Keratinocyte (primary cell): ENCODE measurements around the gene BNIP3. TPM values are rescaled to one million over a fixed set of nuclear protein-coding genes. Genes with fewer than 3 reads are reported as not detected.

Experiments used
- DNase-seq: peaks from one replicate; pipeline ENCODE4 v3.0.0-alpha.2; 2011; ENCODE audit warnings: low read depth, missing footprints, low spot score
- FAIRE-seq: peaks from 2 replicates; lab custom pipeline; 2011; peaks lifted over from hg19 to GRCh38; lab: Jason Lieb, UNC
- H2AFZ ChIP-seq: 2 replicates; pipeline ENCODE4 v1.6.0; 2012; ENCODE audit warnings: low read length, control low read depth, inconsistent platforms; ENCODE audit not compliant: control insufficient read depth
- H3K27ac ChIP-seq: 2 replicates; pipeline ENCODE4 v1.5.1; 2011; ENCODE audit warnings: low read length; ENCODE audit not compliant: control insufficient read depth, insufficient read depth
- H3K27me3 ChIP-seq: 3 replicates; pipeline ENCODE4 v1.6.0; 2011; ENCODE audit warnings: low read length; ENCODE audit not compliant: control insufficient read depth, insufficient read depth; ENCODE audit errors: extremely low read depth
- H3K36me3 ChIP-seq, 2 experiments: 2 replicates in 1 of 2; 3 replicates in 1 of 2; pipeline ENCODE4 v1.5.1; 2011; ENCODE audit warnings: low read length in 2 of 2, mild to moderate bottlenecking in 1 of 2; ENCODE audit not compliant: control insufficient read depth in 2 of 2, insufficient read depth in 2 of 2; ENCODE audit errors: extremely low read depth in 1 of 2
- H3K4me1 ChIP-seq: 3 replicates; pipeline ENCODE4 v1.5.1; 2011; ENCODE audit warnings: low read length; ENCODE audit not compliant: control insufficient read depth, insufficient read depth; ENCODE audit errors: extremely low read depth
- H3K4me2 ChIP-seq: 3 replicates; pipeline ENCODE4 v1.6.0; 2011; ENCODE audit warnings: low read depth, low read length; ENCODE audit not compliant: control insufficient read depth, insufficient read depth; ENCODE audit errors: extremely low read depth
- H3K4me3 ChIP-seq, 3 experiments: fragments of 200-600 bp in 1 of 3; sonication (generic) in 1 of 3; 2 replicates in 2 of 3; 3 replicates in 1 of 3; pipeline ENCODE4 v1.5.1; 2011 to 2016; ENCODE audit warnings: low read length in 3 of 3, mild to moderate bottlenecking in 3 of 3, control low read depth in 2 of 3, inconsistent platforms in 1 of 3, low read depth in 1 of 3, mixed read lengths in 1 of 3, mixed run types in 1 of 3, moderate library complexity in 1 of 3; ENCODE audit not compliant: control insufficient read depth in 2 of 3, insufficient read depth in 2 of 3; ENCODE audit errors: extremely low read depth in 1 of 3
- H3K79me2 ChIP-seq: 2 replicates; pipeline ENCODE4 v1.6.0; 2012; ENCODE audit warnings: low read length; ENCODE audit not compliant: control insufficient read depth, insufficient read depth
- H3K9ac ChIP-seq: 3 replicates; pipeline ENCODE4 v1.6.0; 2011; ENCODE audit warnings: low read length; ENCODE audit not compliant: control insufficient read depth, insufficient read depth; ENCODE audit errors: extremely low read depth
- H3K9me1 ChIP-seq: 3 replicates; pipeline ENCODE4 v1.6.0; 2011; ENCODE audit warnings: low read length; ENCODE audit not compliant: control insufficient read depth, insufficient read depth; ENCODE audit errors: extremely low read depth
- H3K9me3 ChIP-seq: 2 replicates; pipeline ENCODE4 v1.5.1; 2012; ENCODE audit warnings: low read depth, low read length; ENCODE audit not compliant: control insufficient read depth
- H4K20me1 ChIP-seq: 3 replicates; pipeline ENCODE4 v1.6.0; 2011; ENCODE audit warnings: low read length; ENCODE audit not compliant: control insufficient read depth, insufficient read depth; ENCODE audit errors: extremely low read depth
- EZH2 ChIP-seq: IDR thresholded peaks from one replicate; pipeline ENCODE4 v1.6.1; 2012; ENCODE audit warnings: inconsistent platforms, mild to moderate bottlenecking, low read length, moderate library complexity
- dilution Hi-C: fragments of 300-500 bp; cut with MboI; formaldehyde crosslinking; loops from one replicate; pipeline ENCODE4 v1.7.0; 2020; ENCODE audit warnings: low sequenced_read_pairs; ENCODE audit not compliant: extremely low pct_ligation_motif_present
- polyA plus RNA-seq, 5 experiments: library from polyadenylated mRNA; depleted of rRNA in 3 of 5; stranded (reverse) in 3 of 5; stranded (forward) in 1 of 5; unstranded in 1 of 5; fragments of >200 nt; gene quantifications; 1 replicate in 1 of 5; 2 replicates in 3 of 5; 3 replicates in 1 of 5; pipeline versions ENCODE4 v1.2.1 to v1.2.3, GENCODE V29; 2011 to 2012; ENCODE audit warnings: missing spikeins in 2 of 5, low read depth in 1 of 5, low replicate concordance in 1 of 5
- TF ChIP-seq, protein P1 (sequence below), 3 experiments: IDR thresholded peaks in 1 of 3; conservative IDR thresholded peaks in 1 of 3; optimal IDR thresholded peaks in 1 of 3; 2 replicates in 2 of 3; 3 replicates in 1 of 3; pipeline versions ENCODE3 to v1.5.1; 2011; ENCODE audit warnings: low read length in 3 of 3, mild to moderate bottlenecking in 3 of 3, moderate library complexity in 2 of 3, control low read depth in 1 of 3, inconsistent platforms in 1 of 3; ENCODE audit not compliant: insufficient read depth in 2 of 3; ENCODE audit errors: extremely low read depth in 1 of 3

BNIP3 gene
- polyA plus RNA-seq, 1 donor (not counting 4 experiments of a cell fraction or from before 2014, with no cell fraction given): 77.9 TPM

DNA sequence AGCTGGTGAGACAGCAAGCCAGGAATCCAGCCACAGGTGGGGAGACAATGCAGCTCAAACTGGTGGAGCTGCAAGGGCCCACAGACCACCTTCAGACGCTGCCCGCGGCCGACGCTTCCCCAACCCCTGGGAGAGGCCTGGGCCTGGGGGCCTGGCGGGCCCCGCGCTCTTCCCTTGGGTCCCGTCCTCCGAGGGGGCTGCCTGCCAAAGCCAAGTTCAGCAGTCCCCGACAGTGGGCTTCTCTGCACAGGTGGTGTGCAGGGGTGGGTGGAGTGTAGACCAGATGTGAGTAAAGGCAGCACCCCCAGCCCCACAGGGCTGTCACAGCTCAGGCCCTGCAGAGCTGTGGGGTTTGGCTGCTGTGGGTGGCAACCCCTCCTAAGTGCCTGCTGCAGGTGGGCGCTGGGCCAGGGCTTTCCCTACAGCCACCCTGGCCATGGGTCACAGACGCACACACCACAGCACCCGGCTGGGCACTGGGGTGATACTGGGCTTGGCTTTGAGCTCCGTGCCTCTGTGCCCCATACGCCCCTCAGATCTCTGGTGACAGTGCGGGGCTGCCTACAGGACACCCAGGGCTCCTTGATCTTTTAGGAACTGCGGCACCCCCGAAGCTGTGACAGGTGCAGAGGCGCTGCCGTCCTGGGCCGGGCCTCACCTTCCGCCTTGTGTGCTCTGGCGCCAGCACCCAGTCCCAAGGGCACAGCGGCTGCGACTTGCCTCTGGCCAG lies 20.5 kb downstream of the BNIP3 start:
- Histone ChIP-seq H3K27ac (no peak overlapping the region), H4K20me1 (peaks cover 3% of the 10 kb centered on the region), H3K4me2 (no peak overlapping the region), H3K4me1 (no peaks in the 10 kb centered on the region), H3K36me3 (peaks cover 23 to 25% of the 10 kb centered on the region in 2 experiments), H3K9me1 (no peaks in the 10 kb centered on the region), H3K27me3 (no peaks in the 10 kb centered on the region), H3K9ac (no peak overlapping the region), H3K4me3 (no peak overlapping the region), H3K9me3 (no peaks in the 10 kb centered on the region), H3K79me2 (no peaks in the 10 kb centered on the region), H2AFZ (no peak overlapping the region)
- dilution Hi-C loops: no loop called here
- TF ChIP-seq, protein P1, sequence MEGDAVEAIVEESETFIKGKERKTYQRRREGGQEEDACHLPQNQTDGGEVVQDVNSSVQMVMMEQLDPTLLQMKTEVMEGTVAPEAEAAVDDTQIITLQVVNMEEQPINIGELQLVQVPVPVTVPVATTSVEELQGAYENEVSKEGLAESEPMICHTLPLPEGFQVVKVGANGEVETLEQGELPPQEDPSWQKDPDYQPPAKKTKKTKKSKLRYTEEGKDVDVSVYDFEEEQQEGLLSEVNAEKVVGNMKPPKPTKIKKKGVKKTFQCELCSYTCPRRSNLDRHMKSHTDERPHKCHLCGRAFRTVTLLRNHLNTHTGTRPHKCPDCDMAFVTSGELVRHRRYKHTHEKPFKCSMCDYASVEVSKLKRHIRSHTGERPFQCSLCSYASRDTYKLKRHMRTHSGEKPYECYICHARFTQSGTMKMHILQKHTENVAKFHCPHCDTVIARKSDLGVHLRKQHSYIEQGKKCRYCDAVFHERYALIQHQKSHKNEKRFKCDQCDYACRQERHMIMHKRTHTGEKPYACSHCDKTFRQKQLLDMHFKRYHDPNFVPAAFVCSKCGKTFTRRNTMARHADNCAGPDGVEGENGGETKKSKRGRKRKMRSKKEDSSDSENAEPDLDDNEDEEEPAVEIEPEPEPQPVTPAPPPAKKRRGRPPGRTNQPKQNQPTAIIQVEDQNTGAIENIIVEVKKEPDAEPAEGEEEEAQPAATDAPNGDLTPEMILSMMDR (optimal IDR thresholded peaks at IDR 0.05 in 1 of 3, IDR thresholded peaks at IDR 0.05 in 1 of 3, conservative IDR thresholded peaks at IDR 0.05 in 1 of 3; ENCODE audit: extremely low read depth in 1 of 3, insufficient read depth in 2 of 3, low read length in 3 of 3): no peak
- TF ChIP-seq EZH2: no peak
- no peak for DNase-seq
- no peak for FAIRE-seq

DNA sequence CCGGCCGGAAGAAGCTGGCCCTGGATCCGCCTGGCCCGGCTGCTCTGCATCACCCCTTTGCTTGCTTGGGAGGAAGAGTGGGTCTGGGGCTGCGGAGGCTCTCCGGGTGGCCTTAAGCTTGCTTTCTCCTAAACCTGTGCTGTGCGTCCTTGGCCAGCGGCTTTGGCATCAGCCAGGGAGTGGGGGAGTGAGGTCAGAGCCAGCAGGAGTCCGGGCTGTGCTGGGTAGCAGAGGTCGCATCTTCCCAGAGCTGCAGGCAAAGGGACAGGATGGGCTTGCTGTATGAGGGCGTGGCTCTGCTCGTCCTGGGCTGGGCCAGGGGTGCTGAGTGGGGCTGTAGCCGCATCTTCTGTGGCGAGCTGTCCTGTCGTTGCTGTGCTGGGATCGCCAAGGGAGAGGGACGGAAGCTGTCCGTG lies 21.1 kb downstream of the BNIP3 start:
- H3K9me3 ChIP-seq: no peaks in the 10 kb centered on the region
- H3K4me3 ChIP-seq: no peak overlapping the region
- no peak overlapping the region for H3K4me2 ChIP-seq
- H2AFZ ChIP-seq: no peak overlapping the region
- H3K9me1 ChIP-seq: no peaks in the 10 kb centered on the region
- dilution Hi-C loops: no loop called here
- H3K27ac ChIP-seq: no peak overlapping the region
- H3K79me2 ChIP-seq: no peaks in the 10 kb centered on the region
- H4K20me1 ChIP-seq: peaks cover 3% of the 10 kb centered on the region
- no peaks in the 10 kb centered on the region for H3K4me1 ChIP-seq
- no peaks in the 10 kb centered on the region for H3K27me3 ChIP-seq
- no peak for DNase-seq
- TF ChIP-seq, protein P1 (optimal IDR thresholded peaks at IDR 0.05 in 1 of 3, IDR thresholded peaks at IDR 0.05 in 1 of 3, conservative IDR thresholded peaks at IDR 0.05 in 1 of 3; ENCODE audit: extremely low read depth in 1 of 3, insufficient read depth in 2 of 3, low read length in 3 of 3): no peak
- TF ChIP-seq EZH2: no peak
- no peak for FAIRE-seq
- H3K9ac ChIP-seq: no peak overlapping the region
- H3K36me3 ChIP-seq: peaks cover 26 to 28% of the 10 kb centered on the region in 2 experiments
